Stimulated activated CD8-positive, alpha-beta memory T cell treated with anti-CD3 and anti-CD28 coated beads, Interleukin-4, amount 100 ng/mL, for 1 hour (primary cell): ENCODE measurements around the gene ARHGAP40.

ENCODE experiments used
- DNase-seq, 2 donors: peaks; one replicate each; pipeline ENCODE4 v3.0.0-alpha.2; 2020; ENCODE audit warnings: low read depth in 2 of 2, low spot score in 1 of 2

Gene ARHGAP40

DNA sequence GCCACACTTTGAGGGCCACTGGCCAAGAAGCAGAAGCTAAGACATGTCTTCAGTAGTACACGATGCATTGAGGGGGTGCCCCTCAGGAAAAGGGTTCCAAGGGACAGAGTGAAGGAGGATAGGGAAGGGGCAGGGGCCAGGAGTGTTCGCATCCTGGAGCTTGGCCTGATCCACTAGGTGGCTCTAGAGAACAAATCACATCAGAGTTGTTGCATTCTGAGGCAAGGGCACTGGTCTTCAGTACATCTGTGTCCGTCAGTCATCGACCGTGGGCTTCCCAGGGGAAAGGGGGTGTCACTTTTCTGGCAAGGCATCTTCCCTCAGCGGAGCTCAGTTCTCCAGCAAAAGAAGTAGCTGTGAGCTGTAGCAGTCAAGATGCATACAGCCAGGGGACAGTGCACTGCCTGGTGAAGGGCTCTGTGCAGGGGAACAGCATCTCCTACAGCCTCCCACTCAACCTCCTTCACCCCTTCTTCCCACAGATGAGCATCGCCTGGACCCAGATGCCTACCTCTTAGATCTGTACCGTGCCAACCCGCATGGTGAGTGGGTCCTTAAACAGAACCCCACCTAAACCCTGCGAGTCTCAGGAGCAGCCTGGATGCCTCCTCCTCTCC, 47.8 kb downstream of the ARHGAP40 start:
- DNase-seq: no peak

DNA sequence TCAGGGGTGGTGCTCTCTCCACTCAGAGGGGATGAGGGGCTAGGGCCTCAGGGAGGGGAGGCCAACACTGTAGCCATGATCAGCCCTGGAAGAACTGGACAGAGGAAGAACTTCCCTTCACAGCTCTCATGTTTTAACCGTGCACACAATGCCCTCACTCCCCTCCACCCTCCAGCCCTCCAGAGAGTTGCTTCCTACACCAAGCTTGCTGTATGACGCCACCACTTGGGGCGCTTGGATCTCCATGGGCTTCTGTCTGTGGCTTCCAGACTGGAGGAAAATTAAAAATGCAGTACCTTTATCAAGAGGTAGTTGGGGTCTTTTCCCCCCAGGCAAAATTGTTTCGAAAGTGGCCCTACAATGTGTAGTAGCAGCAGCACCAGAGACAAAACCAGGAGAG, 48.4 kb downstream of the ARHGAP40 start:
- DNase-seq: no peak

DNA sequence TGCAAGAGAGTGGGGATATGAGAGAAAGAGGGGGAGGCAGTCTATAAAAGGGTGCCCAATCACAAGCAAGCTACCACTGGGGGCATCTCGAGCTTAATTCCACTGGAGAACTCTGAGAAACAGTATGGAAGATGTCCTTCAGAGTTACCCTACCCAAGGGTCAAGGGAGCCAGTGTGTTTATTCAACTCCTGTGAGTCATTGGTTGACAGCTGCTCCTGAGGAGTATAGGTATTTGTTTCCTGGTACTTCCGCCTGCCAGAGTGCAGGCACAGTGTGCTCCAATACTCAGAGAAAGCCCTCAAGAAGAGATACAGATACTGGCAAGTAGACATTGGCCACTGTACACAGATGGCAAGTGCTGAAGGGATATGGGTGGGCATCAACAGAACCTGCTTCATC, 49.5 kb downstream of the ARHGAP40 start:
- no peak for DNase-seq

DNA sequence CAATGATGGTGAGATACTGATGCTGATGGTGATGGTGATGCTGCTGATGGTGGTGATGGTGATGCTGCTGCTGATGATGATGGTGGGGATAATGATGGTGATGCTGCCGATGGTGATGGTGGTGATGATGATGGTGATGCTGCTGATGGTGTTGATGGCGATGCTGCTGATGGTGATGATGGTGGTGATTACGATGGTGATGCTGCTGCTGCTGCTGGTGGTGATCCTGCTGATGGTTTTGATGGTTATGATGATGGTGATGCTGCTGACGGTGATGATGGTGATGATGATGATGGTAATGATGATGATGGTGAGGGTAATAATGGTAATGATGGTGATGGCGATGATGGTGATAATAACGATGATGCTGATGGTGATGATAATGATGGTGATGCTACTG, 50.0 kb downstream of the ARHGAP40 start:
- DNase-seq: no peak

DNA sequence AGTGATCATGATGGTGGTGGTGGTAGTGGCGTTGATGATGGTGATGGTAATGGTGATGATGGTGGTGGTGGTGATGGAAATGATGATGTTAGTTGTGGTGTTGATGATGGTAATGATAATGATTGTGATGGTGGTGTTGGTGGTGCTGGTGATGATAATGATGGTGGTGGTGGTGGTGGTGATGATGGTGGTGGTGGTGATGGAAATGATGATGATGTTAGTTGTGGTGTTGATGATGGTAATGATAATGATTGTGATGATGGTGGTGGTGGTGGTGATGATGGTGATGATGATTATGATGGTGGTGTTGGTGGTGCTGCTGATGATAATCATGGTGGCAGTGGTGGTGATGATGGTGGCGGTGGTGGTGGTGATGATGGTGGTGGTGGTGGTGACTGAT, 51.4 kb downstream of the ARHGAP40 start:
- no peak for DNase-seq

DNA sequence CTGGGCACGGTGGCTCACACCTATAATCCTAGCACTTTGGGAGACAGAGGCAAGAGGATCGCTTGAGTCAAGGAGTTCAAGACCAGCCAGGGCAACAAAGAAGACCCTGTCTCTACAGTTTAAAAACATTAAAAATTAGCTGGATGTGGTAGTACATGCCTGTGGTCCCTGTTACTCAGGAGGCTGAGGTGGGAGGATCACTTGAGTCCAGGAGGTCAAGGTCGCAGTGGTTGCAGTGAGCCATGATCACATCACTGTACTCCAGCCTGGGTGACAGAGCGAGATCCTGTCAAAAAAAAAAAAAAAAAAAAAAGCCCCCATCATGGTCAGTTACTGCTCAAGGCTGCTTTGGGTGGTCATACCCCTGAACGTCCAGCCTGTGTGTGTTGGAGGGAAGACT, 55.8 kb downstream of the ARHGAP40 start:
- DNase-seq: no peak

DNA sequence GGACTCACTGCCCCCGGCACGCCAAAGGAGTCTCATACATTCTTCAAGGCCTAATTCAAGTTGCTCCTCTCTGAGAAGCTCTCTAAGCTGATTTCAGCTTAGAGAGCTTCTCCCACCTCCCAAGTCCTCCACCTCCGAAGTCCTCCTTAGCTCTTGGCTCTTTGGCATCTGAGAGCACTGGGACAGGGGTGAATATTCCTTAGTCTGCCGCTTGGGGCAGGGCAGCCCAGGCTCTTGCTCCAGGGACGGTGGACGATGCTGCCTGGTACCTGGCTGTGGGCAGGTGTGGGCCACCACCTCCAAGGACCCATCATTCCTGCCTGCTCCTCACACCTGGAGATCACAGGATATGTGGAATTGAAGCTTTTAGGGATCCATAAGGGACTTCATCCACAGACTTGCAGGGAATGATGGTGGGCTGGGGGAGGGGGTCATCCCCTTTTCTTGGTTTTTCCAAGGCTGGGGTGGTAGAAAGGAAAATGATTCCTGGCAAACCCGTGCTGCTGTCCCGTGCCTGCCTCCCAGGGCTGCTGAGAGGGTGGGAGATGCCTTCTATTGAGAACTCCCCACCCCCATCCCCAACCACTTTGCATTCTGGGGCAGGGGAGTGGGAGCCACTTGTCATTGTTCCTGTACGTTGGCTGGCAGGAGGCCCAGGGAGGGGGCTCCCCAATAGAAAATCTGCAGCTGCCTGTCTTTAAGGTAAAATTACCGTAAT, 57.4 kb downstream of the ARHGAP40 start:
- no peak for DNase-seq

DNA sequence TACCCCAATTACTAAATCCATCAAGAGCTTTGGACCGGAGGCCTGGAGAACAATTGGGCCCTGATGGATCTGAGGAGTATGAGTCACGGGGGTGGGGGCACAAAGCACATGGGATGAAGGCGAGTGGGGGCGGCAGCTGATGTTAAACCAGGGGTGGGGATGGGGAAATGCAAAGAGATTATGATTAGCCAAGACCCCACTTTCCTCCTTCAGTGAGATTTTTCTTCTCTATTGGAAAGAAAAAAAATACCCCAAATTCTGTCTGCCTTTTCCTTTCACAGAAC, 57.9 kb downstream of the ARHGAP40 start:
- DNase-seq: no peak

DNA sequence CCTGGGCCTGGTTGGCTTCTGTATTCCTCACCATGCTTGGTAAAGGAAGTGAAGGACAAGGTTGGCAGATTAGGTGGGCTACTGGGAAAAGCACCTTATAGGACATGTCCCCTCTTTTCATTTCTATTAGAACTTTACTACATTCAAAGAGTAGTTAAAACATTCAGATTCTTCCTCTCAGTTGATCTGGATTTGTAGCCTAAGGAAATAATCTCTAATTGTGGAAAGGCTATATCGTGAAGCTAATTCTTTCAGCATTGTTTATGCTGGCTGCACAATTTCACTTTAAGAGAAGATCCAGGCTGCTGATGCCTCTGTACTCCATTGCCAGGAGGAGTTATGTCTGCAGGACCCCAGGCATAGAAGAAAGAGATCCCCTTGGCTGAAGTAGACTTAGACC, 58.8 kb downstream of the ARHGAP40 start:
- DNase-seq: no peak

DNA sequence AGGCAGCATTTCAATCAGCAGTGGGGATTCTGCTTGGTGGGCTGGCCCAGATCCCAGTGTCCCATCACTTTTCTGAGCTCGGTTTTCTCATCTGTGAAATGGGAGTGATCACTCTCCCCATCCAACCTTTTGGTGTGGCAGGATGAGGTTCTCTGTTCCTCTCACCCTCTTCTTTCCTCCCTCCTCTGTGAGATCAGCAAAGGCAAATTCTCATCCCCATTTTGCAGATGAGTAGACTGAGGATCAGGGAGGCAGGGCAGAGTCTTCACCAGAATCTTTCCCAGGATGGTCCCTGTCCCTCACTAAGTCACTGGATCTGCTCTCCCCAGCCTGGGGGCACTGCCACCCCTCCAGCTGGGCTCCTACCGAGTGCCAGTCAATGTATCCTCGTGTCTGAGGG, 62.1 kb downstream of the ARHGAP40 start:
- DNase-seq: no peak

DNA sequence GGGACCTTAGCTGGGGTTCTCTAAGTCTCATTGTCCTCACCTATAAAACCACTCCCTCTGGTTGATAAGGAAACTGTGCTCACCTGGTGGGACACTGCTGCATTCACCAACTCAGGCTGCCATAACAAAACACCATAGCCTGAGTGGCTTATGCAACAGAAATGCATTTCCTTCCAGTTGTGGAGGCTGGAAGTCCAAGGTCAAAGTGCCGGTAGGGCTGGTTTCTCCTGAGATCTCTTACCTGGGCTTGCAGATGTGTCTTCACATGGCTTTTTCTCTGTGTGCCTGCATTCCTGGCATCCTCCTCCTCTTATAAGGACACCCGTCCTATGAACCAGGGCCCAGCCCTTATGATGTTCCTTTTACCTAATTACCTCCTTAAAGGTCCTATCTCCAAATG, 62.7 kb downstream of the ARHGAP40 start:
- DNase-seq: no peak

DNA sequence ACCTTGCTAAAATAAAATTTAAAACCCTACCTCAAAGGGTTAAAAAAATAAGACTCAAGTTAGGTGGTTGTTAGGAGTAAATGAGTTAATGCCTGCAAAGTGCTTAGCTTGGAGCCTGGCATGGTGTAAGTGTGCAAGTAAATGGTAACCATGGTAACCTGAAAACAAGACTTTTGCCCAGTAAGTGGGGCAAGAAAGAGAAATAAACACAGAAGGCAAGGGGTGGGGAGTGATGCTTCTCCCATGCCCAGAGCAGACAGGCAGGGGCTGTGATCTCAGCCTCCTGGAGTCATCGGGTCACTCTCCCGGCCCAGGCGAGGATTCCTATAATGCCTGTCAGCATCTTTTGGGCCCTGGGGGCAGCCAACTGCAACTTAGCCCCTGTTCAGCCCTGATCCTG, 63.5 kb downstream of the ARHGAP40 start:
- DNase-seq: no peak

DNA sequence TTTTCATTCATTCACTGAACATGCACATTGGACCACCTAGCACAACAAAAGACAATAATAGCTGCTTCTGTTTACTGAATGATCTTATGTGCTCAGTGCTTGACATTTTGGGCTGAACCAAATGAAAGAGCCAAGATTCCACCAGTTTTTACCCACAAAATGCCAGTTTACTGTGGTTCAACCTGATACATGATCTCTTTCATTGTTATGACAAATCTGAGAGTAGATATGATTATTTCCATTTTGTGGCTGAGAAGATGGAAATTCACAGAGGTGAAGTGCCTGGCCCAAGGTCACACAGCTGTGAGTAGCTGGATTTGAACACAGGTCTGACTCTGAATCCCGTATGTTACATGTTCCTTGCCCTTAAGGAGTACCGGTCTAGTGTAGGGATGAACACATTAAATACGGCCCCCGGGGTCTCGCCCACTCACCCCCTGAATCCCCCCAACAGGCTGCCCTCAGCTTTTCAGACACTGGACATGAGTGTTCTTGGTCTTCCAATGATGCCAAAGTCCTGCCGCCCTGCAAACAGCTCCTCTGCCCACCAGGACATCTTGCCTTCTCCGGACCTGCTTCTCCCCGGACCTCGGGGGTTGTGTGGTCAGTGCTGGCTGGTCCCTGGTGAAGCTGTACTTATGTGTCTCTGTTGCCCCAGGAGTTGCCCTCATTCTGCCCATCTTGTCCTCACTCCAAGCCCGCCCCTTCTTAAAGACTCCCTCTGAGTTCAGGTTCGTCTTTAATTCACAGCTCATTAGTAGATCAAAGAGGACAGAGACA, 64.1 kb downstream of the ARHGAP40 start:
- DNase-seq: no peak

DNA sequence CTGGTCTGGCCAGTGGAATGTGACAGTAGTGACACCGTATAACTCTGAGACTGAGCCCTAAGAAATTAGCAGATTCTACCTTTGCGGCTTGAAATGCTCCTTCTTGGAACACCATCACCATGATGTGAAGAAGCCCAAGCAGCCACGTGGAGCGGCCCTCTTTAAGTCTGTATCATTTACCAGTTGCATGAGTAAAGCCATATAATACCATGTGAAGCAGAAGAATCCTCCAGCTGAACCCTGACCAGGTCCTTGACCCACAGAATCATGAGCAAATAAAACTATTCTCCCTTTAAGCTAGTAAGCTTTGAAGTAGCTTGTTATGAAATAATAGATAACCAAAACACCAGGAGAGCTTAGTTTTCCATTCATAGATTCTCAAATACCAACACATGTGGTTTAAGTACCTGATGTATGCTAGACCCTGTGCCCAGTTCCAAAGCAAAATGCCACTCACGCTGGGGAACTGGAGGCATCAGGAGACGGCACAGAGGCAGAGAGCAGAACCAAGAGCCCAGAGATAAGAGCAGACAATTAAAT, 65.9 kb downstream of the ARHGAP40 start:
- no peak for DNase-seq

DNA sequence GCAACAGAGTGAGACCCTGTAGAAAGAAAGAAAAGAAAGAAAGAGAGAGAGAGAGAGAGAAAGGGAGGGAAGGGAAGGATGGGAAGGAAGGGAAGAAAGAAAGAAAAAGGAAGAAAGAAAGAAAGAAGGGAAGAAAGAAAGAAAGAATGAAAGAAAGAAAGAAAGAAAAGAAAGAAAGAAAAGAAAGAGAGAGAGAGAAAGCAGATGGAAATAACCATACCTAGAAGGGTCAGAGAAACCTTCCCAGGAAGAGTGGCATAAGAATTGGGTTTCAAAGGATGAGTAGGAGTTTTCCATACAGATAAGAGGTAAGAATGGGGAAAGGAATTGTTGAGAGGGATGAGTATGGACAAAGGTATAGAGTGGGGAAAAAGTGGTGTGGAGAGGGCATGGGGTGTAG, 68.1 kb downstream of the ARHGAP40 start:
- DNase-seq: no peak

DNA sequence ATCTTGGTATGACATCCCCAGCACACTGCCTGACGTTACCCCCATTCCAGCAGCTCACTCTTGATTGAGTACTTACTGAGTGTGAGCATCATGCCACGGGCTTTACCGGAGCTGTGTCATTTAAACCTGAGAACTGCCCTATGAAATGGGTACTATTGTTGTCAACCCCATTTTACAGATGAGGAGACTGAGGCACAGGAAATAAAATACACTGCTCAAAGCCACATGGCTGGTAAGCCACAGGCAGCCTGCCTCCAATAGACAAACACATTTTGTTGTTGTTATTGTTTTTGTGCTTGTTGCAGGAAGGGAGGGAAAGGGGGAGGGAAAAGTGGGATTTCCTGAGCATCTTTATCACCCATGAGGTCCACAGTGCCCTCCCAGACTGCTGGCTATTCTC, 69.2 kb downstream of the ARHGAP40 start:
- no peak for DNase-seq

DNA sequence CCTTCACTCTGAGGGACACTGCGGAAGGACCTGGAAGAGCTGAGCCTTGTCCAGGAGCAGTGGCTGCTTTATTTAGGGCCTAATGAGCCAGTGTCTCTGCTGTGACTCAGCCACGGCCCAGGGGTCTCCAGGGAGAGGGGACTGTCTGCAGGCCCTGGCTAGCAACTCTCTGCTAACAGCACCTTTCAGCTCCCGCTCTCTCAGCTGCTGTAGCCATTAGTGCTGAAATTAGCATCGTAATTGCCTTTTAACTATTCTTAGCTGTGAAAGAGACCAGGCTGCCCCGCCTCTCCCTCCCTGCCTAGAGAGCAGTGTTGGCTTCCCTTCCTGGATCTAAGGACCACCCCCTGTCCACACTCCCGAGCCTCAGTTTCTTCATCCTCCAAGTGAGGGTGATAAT, 69.6 kb downstream of the ARHGAP40 start:
- DNase-seq: no peak

DNA sequence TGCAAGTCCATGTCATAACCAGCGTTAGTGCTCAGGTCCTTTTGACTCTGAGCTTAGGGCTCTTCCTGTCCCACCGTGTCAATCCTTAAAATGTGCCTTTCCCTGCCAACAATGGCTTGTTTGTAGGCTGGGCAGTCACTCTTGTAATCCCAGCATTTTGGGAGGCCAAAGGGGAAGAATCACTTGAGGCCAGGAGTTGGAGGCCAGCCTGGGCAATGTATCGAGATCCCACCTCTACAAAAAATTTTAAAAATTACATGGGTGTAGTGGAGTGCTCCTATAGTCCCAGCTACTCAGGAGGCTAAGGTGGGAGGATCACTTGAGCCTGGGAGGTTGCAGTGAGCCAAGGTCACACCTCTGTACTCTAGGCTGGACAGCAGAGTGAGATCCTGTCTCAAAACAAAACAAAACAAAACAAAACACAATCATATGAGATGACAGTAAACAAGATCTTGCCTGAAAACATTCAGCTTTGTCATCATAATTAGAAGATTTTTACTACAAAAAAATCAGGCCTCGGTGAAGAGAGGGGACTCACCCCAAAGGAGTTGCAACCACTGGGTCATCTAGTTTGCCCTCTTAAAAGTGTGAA, 70.2 kb downstream of the ARHGAP40 start:
- no peak for DNase-seq

DNA sequence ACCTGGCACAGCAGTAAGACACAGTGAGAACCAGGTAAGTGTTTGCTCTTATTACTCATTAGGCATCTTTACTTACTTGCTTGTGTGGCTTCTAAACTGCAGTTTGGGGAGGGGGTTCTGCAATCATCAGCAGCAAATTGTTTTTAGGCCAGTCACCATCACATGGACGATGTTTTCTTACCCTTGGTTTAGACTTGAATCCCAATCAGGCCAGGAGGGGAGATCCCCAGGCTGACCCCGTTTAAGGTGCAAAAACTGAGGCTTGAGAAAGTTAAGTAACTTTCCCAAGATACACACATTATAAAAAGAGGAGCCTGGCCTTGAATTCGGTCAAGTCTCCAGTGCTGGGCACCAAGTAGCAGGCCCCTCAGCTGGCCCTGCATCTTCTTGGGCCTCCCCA, 70.9 kb downstream of the ARHGAP40 start:
- no peak for DNase-seq

DNA sequence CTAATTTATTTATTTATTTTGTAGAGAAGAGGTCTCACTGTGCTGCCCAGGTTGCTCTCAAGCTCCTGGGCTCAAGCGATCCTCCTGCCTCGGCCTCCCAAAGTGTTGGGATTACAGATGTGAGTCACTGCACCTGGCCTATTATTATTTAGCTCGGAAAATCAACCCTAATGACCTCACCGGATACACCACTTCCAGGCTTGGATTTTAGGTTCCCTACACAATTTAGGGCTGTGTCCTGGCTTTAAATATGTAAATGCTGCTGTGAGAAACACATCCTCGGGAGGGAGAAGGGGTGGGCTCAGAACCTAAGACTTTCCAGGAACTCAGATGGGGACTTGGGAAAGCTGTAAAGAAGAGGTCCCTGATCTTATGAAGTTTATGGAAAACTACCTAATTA, 71.7 kb downstream of the ARHGAP40 start:
- no peak for DNase-seq

DNA sequence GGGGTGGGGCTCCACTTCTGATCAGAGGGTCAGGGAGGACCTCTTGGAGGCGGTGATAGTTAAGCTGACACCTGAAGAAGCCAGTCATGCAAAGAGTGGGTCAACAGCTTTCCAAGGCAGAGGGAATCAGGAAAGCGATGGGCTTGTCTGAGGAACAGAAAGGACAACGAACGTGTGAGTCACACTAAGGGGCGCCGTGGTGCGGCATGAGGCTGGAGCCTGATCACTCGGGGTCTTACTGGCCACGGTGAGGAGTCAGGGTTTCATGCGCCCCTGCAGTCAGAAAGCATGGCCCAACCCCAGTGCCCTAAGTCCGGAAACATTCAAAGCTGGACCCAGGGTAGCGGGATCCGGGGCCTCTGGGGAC, 72.1 kb downstream of the ARHGAP40 start:
- no peak for DNase-seq

DNA sequence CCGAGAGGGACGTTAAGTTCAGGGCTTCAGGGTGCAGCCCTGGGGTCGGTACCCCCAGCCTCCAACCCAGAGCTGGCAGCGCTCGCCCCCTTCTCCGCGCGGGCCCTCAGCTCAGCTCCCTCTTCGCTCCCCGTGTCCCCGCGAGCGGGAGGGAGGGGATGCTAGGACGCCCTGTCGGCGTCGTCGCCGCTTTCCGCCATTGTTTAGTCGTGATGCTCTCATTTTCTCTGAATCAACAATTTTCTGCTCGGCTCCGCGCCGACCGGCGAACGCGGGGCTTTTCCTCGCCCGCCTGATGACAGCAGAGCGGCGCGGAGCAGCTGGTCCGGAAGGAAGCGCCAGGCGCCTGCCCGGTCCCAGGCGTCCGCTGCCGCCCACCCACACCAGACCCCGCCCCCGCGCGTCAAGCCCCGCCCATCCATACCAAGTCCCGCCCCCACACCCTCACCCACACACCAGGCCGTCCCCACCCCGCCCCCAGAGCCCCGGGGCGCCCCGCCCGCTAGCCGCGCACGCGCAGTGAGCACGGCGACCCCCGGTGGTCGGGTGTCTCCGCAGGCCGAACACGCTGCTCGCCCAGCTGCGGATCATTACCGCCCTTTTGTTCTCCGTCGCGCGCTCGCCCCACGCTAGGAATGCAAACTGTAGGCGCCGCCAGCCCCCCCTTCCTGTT, 72.6 kb downstream of the ARHGAP40 start:
- DNase-seq: peak; percentile 21 to 31
